ENCODE measurements around the gene PDE9A. TPM values are rescaled to one million over a fixed set of nuclear protein-coding genes. Genes with fewer than 3 reads are reported as not detected.

PDE9A gene
- total RNA-seq, 1 donor from 2014 or later, result 58.7 TPM

DNA sequence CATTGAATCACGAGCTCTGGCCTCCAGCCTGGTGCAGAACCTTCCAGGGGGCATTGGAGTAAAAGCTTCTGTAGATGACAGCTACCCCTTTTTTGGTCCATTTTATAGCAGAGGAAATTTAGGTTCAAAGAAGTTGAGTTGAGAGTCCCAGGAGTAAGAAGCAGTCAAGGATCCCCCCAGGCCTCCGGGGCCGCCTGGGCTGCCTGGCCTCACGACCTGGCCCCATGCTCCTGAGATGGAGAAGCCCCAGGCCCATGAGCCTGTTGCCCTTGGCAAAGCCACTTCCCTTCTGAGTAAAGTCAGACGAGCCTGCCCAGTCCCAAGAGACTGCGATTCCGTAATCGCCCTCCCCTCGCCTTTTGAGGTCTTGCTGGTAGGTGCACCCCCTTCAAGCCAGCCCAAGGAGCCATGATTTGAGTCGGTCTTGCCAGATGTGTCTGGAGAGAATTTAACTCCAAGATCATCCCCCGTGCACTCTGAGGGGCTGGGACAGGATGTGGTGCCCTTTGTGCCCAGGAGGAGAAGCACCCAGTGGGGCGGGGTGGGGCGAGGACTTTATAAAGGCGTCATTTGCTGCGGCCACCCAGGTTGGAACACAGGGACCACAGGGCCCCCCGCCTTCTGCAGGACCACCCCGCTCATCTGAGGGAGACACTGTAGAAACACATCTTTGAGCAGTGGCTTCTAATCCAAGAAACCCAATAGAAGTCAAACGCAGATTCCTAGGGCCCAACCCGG lies 30.1 kb downstream of the PDE9A start:
- Mint-ChIP-seq H3K27me3 (ENCODE audit: unreplicated experiment) (peaks cover 2% of the 10 kb centered on the region), H3K4me3 (ENCODE audit: unreplicated experiment) (no peak overlapping the region), H3K9me3 (ENCODE audit: unreplicated experiment) (peaks cover 5% of the 10 kb centered on the region), H3K36me3 (ENCODE audit: unreplicated experiment) (peaks cover 22% of the 10 kb centered on the region), H3K27ac (ENCODE audit: unreplicated experiment) (no peak overlapping the region), H3K4me1 (ENCODE audit: low read depth, unreplicated experiment) (peaks cover 8% of the 10 kb centered on the region)
- no peak for DNase-seq
- TF ChIP-seq CTCF (IDR thresholded peaks at IDR 0.05; ENCODE audit: partially characterized antibody, unreplicated experiment), result no peak

DNA sequence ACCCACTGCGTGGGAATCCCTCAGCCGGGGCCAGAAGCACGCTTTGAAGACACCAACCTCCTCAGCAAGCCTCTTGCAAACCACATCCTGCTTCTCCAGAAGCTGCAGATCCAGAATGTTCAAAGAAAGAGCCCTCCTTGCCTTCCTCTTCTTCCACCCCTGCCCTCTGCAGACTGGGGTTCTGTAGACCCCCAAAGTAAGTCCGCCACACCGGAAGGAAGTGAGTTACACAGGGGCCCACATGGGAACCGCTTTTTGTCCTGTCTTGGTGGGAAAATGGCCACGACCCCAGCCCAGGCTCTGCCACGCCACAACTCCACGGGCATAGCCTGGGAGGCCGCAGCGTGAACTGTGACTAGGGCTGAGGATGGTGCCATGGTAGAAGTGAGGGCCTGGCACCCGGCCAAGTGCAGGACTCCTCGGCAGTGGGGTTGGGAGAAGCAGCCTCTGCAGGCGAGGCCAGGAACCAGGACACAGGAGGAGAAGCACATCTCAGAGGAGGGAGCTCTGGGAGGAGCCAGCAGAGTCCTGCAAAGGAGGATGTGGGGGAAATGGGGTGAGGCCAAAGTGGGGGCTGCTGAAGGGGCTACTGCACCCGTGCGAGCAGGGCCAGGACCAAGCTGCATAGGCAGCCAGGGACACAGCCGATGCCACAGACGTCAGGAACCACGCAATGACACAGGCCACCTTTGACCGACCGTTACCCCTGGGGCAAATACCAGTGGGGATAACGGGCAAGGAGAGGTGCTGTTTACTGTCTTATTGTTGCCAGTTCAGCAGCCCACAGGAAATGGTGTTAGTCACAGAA lies 30.9 kb downstream of the PDE9A start:
- Mint-ChIP-seq H3K36me3 (ENCODE audit: unreplicated experiment) (peaks cover 20% of the 10 kb centered on the region), H3K27me3 (ENCODE audit: unreplicated experiment) (peaks cover 2% of the 10 kb centered on the region), H3K4me3 (ENCODE audit: unreplicated experiment) (no peak overlapping the region), H3K27ac (ENCODE audit: unreplicated experiment) (no peak overlapping the region), H3K9me3 (ENCODE audit: unreplicated experiment) (peaks cover 5% of the 10 kb centered on the region), H3K4me1 (ENCODE audit: low read depth, unreplicated experiment) (peaks cover 7% of the 10 kb centered on the region)
- TF ChIP-seq CTCF (IDR thresholded peaks at IDR 0.05; ENCODE audit: partially characterized antibody, unreplicated experiment), result no peak
- no peak for DNase-seq

GRCh38 chr21:42685036-42685435 lies 31.6 kb downstream of the PDE9A start:
- Mint-ChIP-seq H3K27ac (ENCODE audit: unreplicated experiment) (no peak overlapping the region), H3K4me1 (ENCODE audit: low read depth, unreplicated experiment) (peaks cover 7% of the 10 kb centered on the region), H3K9me3 (ENCODE audit: unreplicated experiment) (peaks cover 5% of the 10 kb centered on the region), H3K36me3 (ENCODE audit: unreplicated experiment) (peaks cover 20% of the 10 kb centered on the region), H3K4me3 (ENCODE audit: unreplicated experiment) (no peak overlapping the region), H3K27me3 (ENCODE audit: unreplicated experiment) (peaks cover 2% of the 10 kb centered on the region)
- TF ChIP-seq CTCF (IDR thresholded peaks at IDR 0.05; ENCODE audit: partially characterized antibody, unreplicated experiment), result no peak
- DNase-seq, result no peak

DNA sequence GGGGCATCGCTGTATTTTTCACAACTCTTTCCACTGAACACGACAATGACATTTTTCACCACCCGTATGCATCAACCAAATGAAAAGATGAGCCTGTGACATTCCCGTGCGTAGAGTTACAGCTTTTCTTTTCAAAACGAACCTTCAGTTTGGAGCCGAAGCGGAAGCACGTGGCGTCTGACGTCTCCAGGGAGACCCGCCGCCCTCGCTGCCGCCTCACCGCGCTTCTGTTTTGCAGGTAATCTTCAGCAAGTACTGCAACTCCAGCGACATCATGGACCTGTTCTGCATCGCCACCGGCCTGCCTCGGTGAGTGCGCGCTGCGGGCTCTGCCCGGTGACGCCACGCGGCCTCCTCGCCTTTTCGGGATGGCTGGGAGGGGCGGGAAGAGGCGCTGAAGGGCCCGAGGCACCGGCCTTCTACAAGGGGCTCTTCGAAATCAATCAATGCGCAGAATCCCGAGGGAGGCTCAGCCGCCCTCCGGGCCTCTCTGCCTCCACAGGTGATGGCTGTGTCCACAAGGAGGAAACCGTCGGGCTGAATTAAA lies 32.6 kb downstream of the PDE9A start:
- no peak for DNase-seq
- H3K27me3 Mint-ChIP-seq (ENCODE audit: unreplicated experiment), result peaks cover 2% of the 10 kb centered on the region
- peaks cover 5% of the 10 kb centered on the region for H3K9me3 Mint-ChIP-seq (ENCODE audit: unreplicated experiment)
- no peak for TF ChIP-seq CTCF (IDR thresholded peaks at IDR 0.05; ENCODE audit: partially characterized antibody, unreplicated experiment)
- H3K36me3 Mint-ChIP-seq (ENCODE audit: unreplicated experiment), result peaks cover 20% of the 10 kb centered on the region
- H3K4me1 Mint-ChIP-seq (ENCODE audit: low read depth, unreplicated experiment), result peaks cover 7% of the 10 kb centered on the region
- H3K27ac Mint-ChIP-seq (ENCODE audit: unreplicated experiment), result no peak overlapping the region
- H3K4me3 Mint-ChIP-seq (ENCODE audit: unreplicated experiment), result no peak overlapping the region

Measured in glutamatergic neuron (in vitro differentiated cells).